HepG2 (cell line): ENCODE data around the gene RPGRIP1. TPM values are rescaled to one million over a fixed set of nuclear protein-coding genes. Genes with fewer than 3 reads are reported as not detected.

ENCODE experiments used
- CBFB ChIP-seq: sonication (generic); formaldehyde crosslinking; IDR thresholded peaks from 2 replicates; pipeline ENCODE4 v1.4.0; 2020; ENCODE audit warnings: missing genetic modification reagents
- HOXA9 ChIP-seq: sonication (generic); formaldehyde crosslinking; IDR thresholded peaks from 2 replicates; pipeline ENCODE4 v1.8.1; 2022; ENCODE audit warnings: missing genetic modification reagents, mild to moderate bottlenecking, moderate library complexity, borderline replicate concordance
- KDM5B ChIP-seq: sonication (generic); formaldehyde crosslinking; IDR thresholded peaks from 2 replicates; pipeline ENCODE4 v1.4.0; 2020; ENCODE audit warnings: missing genetic modification reagents, mild to moderate bottlenecking, borderline replicate concordance
- LCORL ChIP-seq, 2 experiments: fragments of 450-650 bp in 1 of 2; sonication (generic) in 1 of 2; formaldehyde crosslinking in 1 of 2; IDR thresholded peaks; 2 replicates each; pipeline versions ENCODE4 v1.5.0 to v1.6.1; 2017 to 2020; ENCODE audit warnings: antibody characterized with exemption in 1 of 2, missing genetic modification reagents in 1 of 2
- PTBP1 ChIP-seq: fragments of 200-400 bp; formaldehyde crosslinking; IDR thresholded peaks from 2 replicates; pipeline ENCODE4 v1.6.1; 2018; ENCODE audit warnings: low read length, low read depth; ENCODE audit not compliant: poor library complexity, severe bottlenecking
- RAD21 ChIP-seq: fragments of 450-650 bp; formaldehyde crosslinking; IDR thresholded peaks from 2 replicates; pipeline ENCODE4 v1.5.0; 2020; ENCODE audit warnings: mild to moderate bottlenecking
- REL ChIP-seq: sonication (generic); formaldehyde crosslinking; conservative IDR thresholded peaks from 2 replicates; pipeline ENCODE4 v1.8.0; 2022; ENCODE audit warnings: mild to moderate bottlenecking, missing genetic modification reagents, moderate library complexity
- SALL1 ChIP-seq: sonication (generic); formaldehyde crosslinking; IDR thresholded peaks from 2 replicates; pipeline ENCODE4 v1.8.0; 2022; ENCODE audit warnings: mild to moderate bottlenecking, missing genetic modification reagents
- SAP130 ChIP-seq: IDR thresholded peaks from 2 replicates; pipeline ENCODE4 v1.6.1; 2016; ENCODE audit warnings: low read depth
- TAF1 ChIP-seq: sonication (generic); formaldehyde crosslinking; IDR thresholded peaks from 2 replicates; pipeline ENCODE4 v1.4.0; 2020; ENCODE audit warnings: missing genetic modification reagents
- TCF12 ChIP-seq, 2 experiments: fragments of 450-650 bp in 1 of 2; sonication (generic) in 1 of 2; formaldehyde crosslinking in 1 of 2; IDR thresholded peaks; 2 replicates each; pipeline versions ENCODE4 v1.6.1 to v1.8.0; 2017 to 2022; ENCODE audit warnings: antibody characterized with exemption in 1 of 2, mild to moderate bottlenecking in 1 of 2, missing genetic modification reagents in 1 of 2, moderate library complexity in 1 of 2
- TFDP2 ChIP-seq: sonication (generic); formaldehyde crosslinking; IDR thresholded peaks from 2 replicates; pipeline ENCODE4 v1.4.0; 2020; ENCODE audit warnings: missing genetic modification reagents
- YY1 ChIP-seq: IDR thresholded peaks from 2 replicates; pipeline ENCODE4 v1.6.1; 2011; ENCODE audit warnings: low read length, low read depth, moderate library complexity, mild to moderate bottlenecking; ENCODE audit not compliant: insufficient read depth, insufficient replicate concordance
- ZBTB42 ChIP-seq: sonication (generic); formaldehyde crosslinking; IDR thresholded peaks from 2 replicates; pipeline ENCODE4 v1.5.0; 2020; ENCODE audit warnings: mild to moderate bottlenecking, missing genetic modification reagents
- ZBTB49 ChIP-seq: sonication (generic); formaldehyde crosslinking; IDR thresholded peaks from 2 replicates; pipeline ENCODE4 v1.4.0; 2020; ENCODE audit warnings: missing genetic modification reagents, borderline replicate concordance
- ZFP90 ChIP-seq: sonication (generic); formaldehyde crosslinking; IDR thresholded peaks from 2 replicates; pipeline ENCODE4 v1.8.0; 2022; ENCODE audit warnings: missing genetic modification reagents, mild to moderate bottlenecking, inconsistent platforms, borderline replicate concordance
- ZNF18 ChIP-seq: sonication (generic); formaldehyde crosslinking; IDR thresholded peaks from 2 replicates; pipeline ENCODE4 v1.8.0; 2022; ENCODE audit warnings: mild to moderate bottlenecking, missing genetic modification reagents; ENCODE audit not compliant: insufficient replicate concordance
- ZNF282 ChIP-seq: fragments of 450-650 bp; IDR thresholded peaks from 2 replicates; pipeline ENCODE4 v1.6.1; 2018; ENCODE audit not compliant: partially characterized antibody
- ZNF383 ChIP-seq: sonication (generic); formaldehyde crosslinking; IDR thresholded peaks from 2 replicates; pipeline ENCODE4 v1.4.0; 2020; ENCODE audit warnings: missing genetic modification reagents, mild to moderate bottlenecking, borderline replicate concordance
- ZNF703 ChIP-seq: sonication (generic); formaldehyde crosslinking; IDR thresholded peaks from 2 replicates; pipeline ENCODE4 v1.5.1; 2020; ENCODE audit warnings: missing genetic modification reagents, mild to moderate bottlenecking, moderate library complexity, borderline replicate concordance
- ZNF83 ChIP-seq: sonication (generic); formaldehyde crosslinking; IDR thresholded peaks from 2 replicates; pipeline ENCODE4 v1.4.0; 2020; ENCODE audit warnings: missing genetic modification reagents, mild to moderate bottlenecking, borderline replicate concordance
- polyA plus RNA-seq, 8 experiments: library from polyadenylated mRNA; depleted of rRNA in 3 of 8; stranded (reverse) in 7 of 8; unstranded in 1 of 8; fragments of >200 nt; fragmentation: Illumina TruSeq in 4 of 8; extraction: Trizol in 4 of 8; gene quantifications; 2 replicates each; pipeline versions ENCODE4 v1.2.1 to v1.2.3, GENCODE V29; 2011 to 2016; ENCODE audit warnings: low read depth in 4 of 8, missing spikeins in 1 of 8, mixed read lengths in 1 of 8; ENCODE audit not compliant: insufficient read depth in 1 of 8
- total RNA-seq, 5 experiments: library from RNA; depleted of rRNA; stranded (reverse); fragments of >200 nt; fragmentation: Illumina TruSeq; extraction: Trizol; gene quantifications; 2 replicates each; pipeline ENCODE4 v1.2.3, GENCODE V29; 2016; ENCODE audit warnings: low read depth in 1 of 5
- TF ChIP-seq, protein P1 (sequence below), 2 experiments: sonication (generic) in 1 of 2; formaldehyde crosslinking in 1 of 2; IDR thresholded peaks; 2 replicates each; pipeline versions ENCODE4 v1.4.0 to v1.6.1; 2018 to 2020; ENCODE audit warnings: missing genetic modification reagents in 2 of 2, borderline replicate concordance in 1 of 2, low read depth in 1 of 2, mild to moderate bottlenecking in 1 of 2, missing biosample characterization in 1 of 2

RPGRIP1 gene
- total and polyA plus RNA-seq, 2 of the 13 experiments (the other 11 are each of a cell fraction or from before 2014, with no cell fraction given): 0.13 to 1.1 TPM

- TF ChIP-seq ZNF18 (CRISPR knock-in tag) (no peak), PTBP1 (peak; percentile 83), ZNF83 (CRISPR knock-in tag) (no peak), ZBTB42 (CRISPR knock-in tag) (no peak), ZNF703 (CRISPR knock-in tag) (no peak), SAP130 (CRISPR knock-in tag) (no peak), YY1 (peak; percentile 57), SALL1 (CRISPR knock-in tag) (peak; percentile 76; the same call in 1 of the 2 replicates), ZNF383 (CRISPR knock-in tag) (no peak), HOXA9 (CRISPR knock-in tag) (no peak), TCF12 (IDR thresholded peaks at IDR 0.05) (no peak), TCF12 (CRISPR knock-in tag; IDR thresholded peaks at IDR 0.05) (no peak), TAF1 (CRISPR knock-in tag) (peak; percentile 30; the same call in 1 of the 2 replicates), ZBTB49 (CRISPR knock-in tag) (0 out of 2 replicates have a peak, but pooled peaks have one; percentile 32), TFDP2 (CRISPR knock-in tag) (peak; percentile 61), REL (CRISPR knock-in tag) (no peak), RAD21 (CRISPR knock-in tag) (0 out of 2 replicates have a peak, but pooled peaks have one; percentile 41), ZFP90 (CRISPR knock-in tag) (peak; percentile 64; the same call in 1 of the 2 replicates), KDM5B (CRISPR knock-in tag) (peak; percentile 72; the same call in 1 of the 2 replicates), LCORL (IDR thresholded peaks at IDR 0.05) (no peak), LCORL (CRISPR knock-in tag; IDR thresholded peaks at IDR 0.05) (0 out of 2 replicates have a peak, but pooled peaks have one; percentile 20), CBFB (CRISPR knock-in tag) (0 out of 2 replicates have a peak, but pooled peaks have one; percentile 49), ZNF282 (no peak)
- TF ChIP-seq, protein P1, sequence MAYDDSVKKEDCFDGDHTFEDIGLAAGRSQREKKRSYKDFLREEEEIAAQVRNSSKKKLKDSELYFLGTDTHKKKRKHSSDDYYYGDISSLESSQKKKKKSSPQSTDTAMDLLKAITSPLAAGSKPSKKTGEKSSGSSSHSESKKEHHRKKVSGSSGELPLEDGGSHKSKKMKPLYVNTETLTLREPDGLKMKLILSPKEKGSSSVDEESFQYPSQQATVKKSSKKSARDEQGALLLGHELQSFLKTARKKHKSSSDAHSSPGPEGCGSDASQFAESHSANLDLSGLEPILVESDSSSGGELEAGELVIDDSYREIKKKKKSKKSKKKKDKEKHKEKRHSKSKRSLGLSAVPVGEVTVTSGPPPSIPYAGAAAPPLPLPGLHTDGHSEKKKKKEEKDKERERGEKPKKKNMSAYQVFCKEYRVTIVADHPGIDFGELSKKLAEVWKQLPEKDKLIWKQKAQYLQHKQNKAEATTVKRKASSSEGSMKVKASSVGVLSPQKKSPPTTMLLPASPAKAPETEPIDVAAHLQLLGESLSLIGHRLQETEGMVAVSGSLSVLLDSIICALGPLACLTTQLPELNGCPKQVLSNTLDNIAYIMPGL (CRISPR knock-in tag; IDR thresholded peaks at IDR 0.05; ENCODE audit: borderline replicate concordance in 1 of 2, low read depth in 1 of 2): peak; percentile 28 to 66; a peak in 2 of 4 replicates
These were observed 21.0 kb downstream of the RPGRIP1 start (continued) for GRCh38 chr14:21300892-21301291.
